K562 (cell line): ENCODE results near the gene DCDC2. TPM values are rescaled to one million over a fixed set of nuclear protein-coding genes. Genes with fewer than 3 reads are reported as not detected.

ENCODE experiments used
- ATAC-seq: fragments of 200-7000 bp; cut with Tn5 transposase; 3 replicates; pipeline ENCODE4 v1.9.1; 2020; ENCODE audit warnings: moderate library complexity
- BruUV-seq: library from RNA; stranded (reverse); fragments of 400-500 nt; replicated peaks from 2 replicates; lab custom pipeline; 2021; lab: Mats Ljungman, UMichigan
- CTCF ChIA-PET: fragments of 300-600 bp; formaldehyde crosslinking; extraction: SDS; loops from one replicate; lab custom pipeline; 2021; ENCODE audit warnings: low intra/inter-chr PET ratio; lab: Yijun Ruan, JAX
- POLR2A ChIA-PET: fragments of 300-600, 350-650 bp; sonication (Branson Sonifier 250); formaldehyde crosslinking; extraction: SDS; loops from one replicate; lab custom pipeline; 2021; ENCODE audit warnings: antibody characterized with exemption, inconsistent platforms; lab: Yijun Ruan, JAX
- DNase-seq, 4 experiments: peaks; one replicate each; pipeline versions ENCODE4 v3.0.0 to v3.0.0-alpha.2; 2011 to 2018; ENCODE audit warnings: low spot score in 3 of 4, mixed read lengths in 3 of 4; ENCODE audit errors: extremely low read depth in 1 of 4
- FAIRE-seq: peaks from 2 replicates; lab custom pipeline; 2011; peaks lifted over from hg19 to GRCh38; lab: Jason Lieb, UNC
- H2AFZ ChIP-seq: 2 replicates; pipeline ENCODE4 v1.6.0; 2011; ENCODE audit warnings: low read depth, low read length, control low read depth, inconsistent platforms
- H3K27ac ChIP-seq: fragments of 200-600 bp; 3 replicates; pipeline ENCODE4 v1.8.0; 2011; ENCODE audit warnings: low read depth, mild to moderate bottlenecking, control low read depth, inconsistent platforms, low read length, moderate library complexity, mixed read lengths; ENCODE audit errors: extremely low read depth
- H3K27me3 ChIP-seq, 2 experiments: fragments of 300-600 bp in 1 of 2; 2 replicates in 1 of 2; 3 replicates in 1 of 2; pipeline versions ENCODE4 v1.6.0 to v1.8.0; 2011; ENCODE audit warnings: inconsistent platforms in 2 of 2, low read length in 2 of 2, mild to moderate bottlenecking in 1 of 2, mixed read lengths in 1 of 2, moderate library complexity in 1 of 2; ENCODE audit not compliant: control insufficient read depth in 2 of 2, insufficient read depth in 2 of 2
- H3K36me3 ChIP-seq: fragments of 300-600 bp; 3 replicates; pipeline ENCODE4 v1.8.0; 2011; ENCODE audit warnings: mild to moderate bottlenecking, low read length, inconsistent platforms; ENCODE audit not compliant: control insufficient read depth, insufficient read depth
- H3K4me1 ChIP-seq, 2 experiments: fragments of 200-600 bp in 1 of 2; replicated peaks in 1 of 2; 2 replicates in 1 of 2; 3 replicates in 1 of 2; pipeline versions ENCODE4 v1.5.1 to v1.8.0; 2011; ENCODE audit warnings: inconsistent platforms in 2 of 2, low read length in 2 of 2, mild to moderate bottlenecking in 1 of 2, mixed read lengths in 1 of 2, moderate library complexity in 1 of 2; ENCODE audit not compliant: control insufficient read depth in 2 of 2, insufficient read depth in 2 of 2
- H3K4me2 ChIP-seq: 2 replicates; pipeline ENCODE4 v1.6.1; 2011; ENCODE audit warnings: low read length, control low read depth, inconsistent platforms, mixed read lengths; ENCODE audit not compliant: insufficient read depth
- H3K4me3 ChIP-seq: fragments of 200-600 bp; sonication (generic), shearing (Covaris generic); 2 replicates; pipeline ENCODE4 v1.5.1; 2016; ENCODE audit warnings: control low read depth, inconsistent platforms
- H3K79me2 ChIP-seq: fragments of 200-600 bp; 3 replicates; pipeline ENCODE4 v1.8.0; 2011; ENCODE audit warnings: low read length, inconsistent platforms; ENCODE audit not compliant: control insufficient read depth, insufficient read depth
- H3K9ac ChIP-seq, 2 experiments: 2 replicates each; pipeline versions ENCODE4 v1.6.0 to v1.6.1; 2011; ENCODE audit warnings: low read depth in 2 of 2, low read length in 2 of 2, control low read depth in 1 of 2, inconsistent platforms in 1 of 2, mild to moderate bottlenecking in 1 of 2, mixed read lengths in 1 of 2; ENCODE audit not compliant: insufficient read depth in 1 of 2
- H3K9me1 ChIP-seq: one replicate; pipeline ENCODE4 v1.6.0; 2011; ENCODE audit warnings: inconsistent platforms, mild to moderate bottlenecking, low read length, moderate library complexity; ENCODE audit not compliant: control insufficient read depth, insufficient read depth
- H3K9me3 ChIP-seq: replicated peaks from 2 replicates; pipeline ENCODE4 v1.5.1; 2011; ENCODE audit warnings: low read depth, low read length, inconsistent platforms; ENCODE audit not compliant: control insufficient read depth, insufficient read depth
- H4K20me1 ChIP-seq: replicated peaks from 2 replicates; pipeline ENCODE4 v1.6.1; 2011; ENCODE audit warnings: low read length, inconsistent platforms, mixed read lengths; ENCODE audit not compliant: control insufficient read depth, insufficient read depth
- CBX5 ChIP-seq: IDR thresholded peaks from 2 replicates; pipeline ENCODE4 v1.6.1; 2014; ENCODE audit warnings: low read depth, borderline replicate concordance
- CREM ChIP-seq: IDR thresholded peaks from 2 replicates; pipeline ENCODE4 v1.6.1; 2014; ENCODE audit warnings: antibody characterized with exemption, low read depth
- EZH2 ChIP-seq: IDR thresholded peaks from 2 replicates; pipeline ENCODE4 v1.6.1; 2012; ENCODE audit warnings: low read depth, mild to moderate bottlenecking, inconsistent platforms, low read length, borderline replicate concordance
- FOXJ3 ChIP-seq: sonication (generic); formaldehyde crosslinking; IDR thresholded peaks from 2 replicates; pipeline ENCODE4 v1.4.0; 2020; ENCODE audit warnings: mild to moderate bottlenecking, missing genetic modification reagents
- KHSRP ChIP-seq: fragments of 450-650 bp; IDR thresholded peaks from 2 replicates; pipeline ENCODE4 v1.6.1; 2017
- POLR2AphosphoS5 ChIP-seq: IDR thresholded peaks from 2 replicates; pipeline ENCODE4 v1.6.1; 2011; ENCODE audit warnings: mild to moderate bottlenecking, low read depth, low read length, moderate library complexity; ENCODE audit not compliant: control insufficient read depth, insufficient read depth
- PYGO2 ChIP-seq: fragments of 450-650 bp; IDR thresholded peaks from 2 replicates; pipeline ENCODE4 v1.6.1; 2016; ENCODE audit warnings: mild to moderate bottlenecking, missing genetic modification characterization, moderate library complexity, missing compliant biosample characterization
- TFAP4 ChIP-seq: sonication (generic); formaldehyde crosslinking; IDR thresholded peaks from 2 replicates; pipeline ENCODE4 v1.8.0; 2022; ENCODE audit warnings: missing genetic modification reagents, mild to moderate bottlenecking, moderate library complexity, borderline replicate concordance
- ZNF253 ChIP-seq: fragments of 250-450 bp; sonication (Bioruptor Pico); conservative IDR thresholded peaks from 2 replicates; pipeline ENCODE4 v1.6.1; 2021; ENCODE audit warnings: mild to moderate bottlenecking
- WGBS: fragments of 100-300 bp; shearing (Covaris generic); methylation state at CpG from one replicate; pipeline ENCODE4 v1.1.6; 2016; ENCODE audit warnings: low coverage, mixed read lengths; ENCODE audit not compliant: insufficient coverage; ENCODE audit errors: missing lambda C conversion rate; 5-methylcytosine and 5-hydroxymethylcytosine counted together
- in situ Hi-C: fragments of 300-500 bp; cut with MboI; formaldehyde crosslinking; loops from 4 replicates; pipeline ENCODE4 v1.15.0; 2018; ENCODE audit warnings: inconsistent platforms, mixed read lengths
- intact Hi-C: fragments of 100-400 bp; cut with micrococcal nuclease; formaldehyde crosslinking; loops from 2 replicates; pipeline ENCODE4 v1.14.2; 2022
- polyA plus RNA-seq, 8 experiments: library from polyadenylated mRNA; depleted of rRNA in 4 of 8; stranded (reverse) in 5 of 8; unstranded in 3 of 8; fragments of >200 nt; fragmentation: Nextera tagmentation in 2 of 8; fragmentation: Illumina TruSeq in 1 of 8; extraction: Ambion mirVana in 2 of 8; extraction: Trizol in 1 of 8; gene quantifications; 2 replicates each; pipeline versions ENCODE4 v1.2.1 to v1.2.3, GENCODE V29; 2011 to 2014; ENCODE audit warnings: inconsistent platforms in 1 of 8, missing spikeins in 1 of 8
- total RNA-seq, 7 experiments: library from RNA; depleted of rRNA in 6 of 7; stranded (reverse); fragments of >200 nt in 6 of 7; fragmentation: Illumina TruSeq in 2 of 7; extraction: Trizol in 2 of 7; gene quantifications; 2 replicates each; pipeline versions ENCODE4 v1.2.1 to v1.2.3, GENCODE V29; 2011 to 2021; ENCODE audit warnings: low replicate concordance in 1 of 7

Gene DCDC2
- total and polyA plus RNA-seq, 9 of the 15 experiments (the other 6 are each of a cell fraction or from before 2014, with no cell fraction given): 0.04 TPM; not detected in 8

GRCh38 chr6:24323632-24324337 lies 34.1 kb downstream of the DCDC2 start:
- Histone ChIP-seq H3K9ac (no peak overlapping the region), H4K20me1 (no peaks in the 10 kb centered on the region), H3K27me3 (no peaks in the 10 kb centered on the region), H3K4me1 (no peaks in the 10 kb centered on the region), H3K9me3 (no peaks in the 10 kb centered on the region), H3K79me2 (no peaks in the 10 kb centered on the region), H3K4me2 (no peak overlapping the region), H3K9me1 (no peaks in the 10 kb centered on the region), H3K27ac (no peak overlapping the region)
- no peak for DNase-seq
- FAIRE-seq: no peak
- CTCF ChIA-PET: no interaction called here
- BruUV-seq: no TSS peak
- intact Hi-C loops: no loop called here
- TF ChIP-seq PYGO2 (tag): no peak
- TF ChIP-seq TFAP4 (CRISPR knock-in tag): no peak
- TF ChIP-seq CBX5: no peak
- TF ChIP-seq POLR2AphosphoS5: no peak
- no peak for TF ChIP-seq FOXJ3 (CRISPR knock-in tag)
- TF ChIP-seq CREM: no peak
- TF ChIP-seq EZH2: no peak
- no peak for TF ChIP-seq ZNF253
- TF ChIP-seq KHSRP: no peak
- TF ChIP-seq, all 486 proteins: peak for 0
- no peak overlapping the region for H3K4me3 ChIP-seq
- ATAC-seq: no peak
- no peaks in the 10 kb centered on the region for H3K36me3 ChIP-seq
- in situ Hi-C loops: no loop called here
- H2AFZ ChIP-seq: no peak overlapping the region
- WGBS: 0% methylated on average over 1 of the region's 1 CpG
- POLR2A ChIA-PET: interaction anchor here (1.1 kb wide), 1 partner anchor 9 kb away, joined by 3 read pairs; no protein-coding TSS in a partner anchor
